GM18505 (cell line): ENCODE data around the gene GCNT2.

Experiments
- ATAC-seq: cut with Tn5 transposase; IDR thresholded peaks from one replicate; pipeline ENCODE4 v1.9.1; 2021; ENCODE audit not compliant: unreplicated experiment
- POLR2A ChIP-seq: IDR thresholded peaks from 4 replicates; pipeline ENCODE4 v1.6.1; 2011; ENCODE audit warnings: borderline replicate concordance; ENCODE audit not compliant: insufficient read depth, insufficient read length; ENCODE audit errors: extremely low read depth

The GCNT2 gene

GRCh38 chr6:10668126-10668917 is 147.2 kb downstream of the GCNT2 start:
- ATAC-seq = no peak
- no peak for TF ChIP-seq POLR2A

GRCh38 chr6:10676403-10676802 is 155.3 kb downstream of the GCNT2 start:
- ATAC-seq = no peak

GRCh38 chr6:10678456-10678855 is 157.3 kb downstream of the GCNT2 start:
- ATAC-seq = no peak
- TF ChIP-seq POLR2A = no peak

More at GRCh38 chr6:10676403-10676802, 155.3 kb downstream of the GCNT2 start:
- no peak for TF ChIP-seq POLR2A
